ENCODE data around the gene OTOP3. TPM values are rescaled to one million over a fixed set of nuclear protein-coding genes. Genes with fewer than 3 reads are reported as not detected.
A peak's percentile ranks its signal among the peaks of the same experiment; 100 is the strongest.

The OTOP3 gene
- polyA plus RNA-seq, 1 donor (not counting 4 experiments of a cell fraction or from before 2014, with no cell fraction given): 0.03 TPM

GRCh38 chr17:74963656-74964055 lies 28.0 kb downstream of the OTOP3 start:
- Histone ChIP-seq H3K4me1 (ENCODE audit: control insufficient read depth, extremely low read depth, insufficient read depth, low read length) (peaks cover 14% of the 10 kb centered on the region), H3K4me3 (ENCODE audit: control insufficient read depth in 2 of 3, extremely low read depth in 1 of 3, insufficient read depth in 2 of 3, low read depth in 1 of 3, low read length in 3 of 3) (no peak overlapping the region), H3K79me2 (ENCODE audit: control insufficient read depth, insufficient read depth, low read length) (no peaks in the 10 kb centered on the region), H3K9me3 (ENCODE audit: control insufficient read depth, low read depth, low read length) (no peaks in the 10 kb centered on the region), H3K9me1 (ENCODE audit: control insufficient read depth, extremely low read depth, insufficient read depth, low read length) (no peaks in the 10 kb centered on the region), H3K36me3 (ENCODE audit: control insufficient read depth in 2 of 2, extremely low read depth in 1 of 2, insufficient read depth in 2 of 2, low read length in 2 of 2) (no peaks in the 10 kb centered on the region), H3K27me3 (ENCODE audit: control insufficient read depth, extremely low read depth, insufficient read depth, low read length) (no peaks in the 10 kb centered on the region), H3K27ac (ENCODE audit: control insufficient read depth, insufficient read depth, low read length) (no peak overlapping the region), H3K9ac (ENCODE audit: control insufficient read depth, extremely low read depth, insufficient read depth, low read length) (no peak overlapping the region), H2AFZ (ENCODE audit: control insufficient read depth, low read length) (no peak overlapping the region), H3K4me2 (ENCODE audit: control insufficient read depth, extremely low read depth, insufficient read depth, low read depth, low read length) (no peak overlapping the region), H4K20me1 (ENCODE audit: control insufficient read depth, extremely low read depth, insufficient read depth, low read length) (no peaks in the 10 kb centered on the region)
- no peak for FAIRE-seq
- no peak for TF ChIP-seq EZH2 (IDR thresholded peaks at IDR 0.05; ENCODE audit: low read length)
- peak in 2 of 3 experiments; percentile 16 to 29 for TF ChIP-seq CTCF (optimal IDR thresholded peaks at IDR 0.05 in 1 of 3, IDR thresholded peaks at IDR 0.05 in 1 of 3, conservative IDR thresholded peaks at IDR 0.05 in 1 of 3; ENCODE audit: extremely low read depth in 1 of 3, insufficient read depth in 2 of 3, low read length in 3 of 3)
- dilution Hi-C loops (cut with MboI; ENCODE audit: extremely low pct_ligation_motif_present, low sequenced_read_pairs): no loop called here
- DNase-seq (ENCODE audit: low read depth, low spot score): no peak

DNA sequence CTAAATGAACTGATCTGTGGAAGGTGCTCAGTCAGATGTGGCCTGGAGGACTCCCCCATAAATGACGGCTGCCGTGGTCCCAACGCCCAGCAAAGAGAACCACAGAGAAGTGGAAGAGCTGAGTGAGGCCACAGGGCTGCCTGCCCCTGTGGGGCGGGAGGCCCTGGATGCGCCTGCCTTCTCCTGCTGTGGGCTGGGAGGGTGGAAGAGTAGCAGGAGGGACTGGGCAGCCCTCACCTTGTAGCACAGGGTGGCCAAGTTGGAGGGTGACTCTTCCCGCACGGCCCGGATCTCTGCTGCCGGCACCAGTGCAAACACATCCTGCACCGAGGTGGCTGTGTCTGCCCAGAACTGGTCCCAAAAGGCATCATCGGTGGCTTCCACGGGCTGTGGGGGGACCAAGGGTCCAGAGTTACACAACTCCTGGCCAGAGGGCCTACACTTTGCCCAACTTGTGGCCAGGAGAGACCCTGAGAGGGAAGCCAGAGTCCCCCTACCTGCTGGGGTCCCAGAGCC lies 28.6 kb downstream of the OTOP3 start:
- H3K4me3 ChIP-seq (ENCODE audit: control insufficient read depth in 2 of 3, extremely low read depth in 1 of 3, insufficient read depth in 2 of 3, low read depth in 1 of 3, low read length in 3 of 3): no peak overlapping the region
- no peak overlapping the region for H3K4me2 ChIP-seq (ENCODE audit: control insufficient read depth, extremely low read depth, insufficient read depth, low read depth, low read length)
- H3K27ac ChIP-seq (ENCODE audit: control insufficient read depth, insufficient read depth, low read length): no peak overlapping the region
- peaks cover 17% of the 10 kb centered on the region for H3K4me1 ChIP-seq (ENCODE audit: control insufficient read depth, extremely low read depth, insufficient read depth, low read length)
- H3K9me3 ChIP-seq (ENCODE audit: control insufficient read depth, low read depth, low read length): no peaks in the 10 kb centered on the region
- no peak for FAIRE-seq
- no peaks in the 10 kb centered on the region for H3K79me2 ChIP-seq (ENCODE audit: control insufficient read depth, insufficient read depth, low read length)
- TF ChIP-seq EZH2 (IDR thresholded peaks at IDR 0.05; ENCODE audit: low read length) (no peak), CTCF (optimal IDR thresholded peaks at IDR 0.05 in 1 of 3, IDR thresholded peaks at IDR 0.05 in 1 of 3, conservative IDR thresholded peaks at IDR 0.05 in 1 of 3; ENCODE audit: extremely low read depth in 1 of 3, insufficient read depth in 2 of 3, low read length in 3 of 3) (no peak)
- H3K9ac ChIP-seq (ENCODE audit: control insufficient read depth, extremely low read depth, insufficient read depth, low read length): no peak overlapping the region
- H3K27me3 ChIP-seq (ENCODE audit: control insufficient read depth, extremely low read depth, insufficient read depth, low read length): no peaks in the 10 kb centered on the region
- H2AFZ ChIP-seq (ENCODE audit: control insufficient read depth, low read length): no peak overlapping the region
- H3K9me1 ChIP-seq (ENCODE audit: control insufficient read depth, extremely low read depth, insufficient read depth, low read length): no peaks in the 10 kb centered on the region
- no peaks in the 10 kb centered on the region for H4K20me1 ChIP-seq (ENCODE audit: control insufficient read depth, extremely low read depth, insufficient read depth, low read length)
- H3K36me3 ChIP-seq (ENCODE audit: control insufficient read depth in 2 of 2, extremely low read depth in 1 of 2, insufficient read depth in 2 of 2, low read length in 2 of 2): no peaks in the 10 kb centered on the region
- no peak for DNase-seq (ENCODE audit: low read depth, low spot score)
- dilution Hi-C loops (cut with MboI; ENCODE audit: extremely low pct_ligation_motif_present, low sequenced_read_pairs): no loop called here
